Gastrocnemius medialis (tissue), 4 donors: ENCODE results near the gene PABPC1L.

Experiments used
- POLR2A ChIP-seq, 2 donors: fragments of 450-650 bp; IDR thresholded peaks; one replicate each; pipeline ENCODE4 v1.6.1; 2017; ENCODE audit warnings: antibody characterized with exemption in 2 of 2, mild to moderate bottlenecking in 2 of 2, moderate library complexity in 2 of 2
- TF ChIP-seq, protein P1 (sequence below), 5 experiments: fragments of 450-650 bp in 3 of 5; fragments of 200-600 bp in 2 of 5; sonication (generic) in 2 of 5; IDR thresholded peaks in 4 of 5; conservative IDR thresholded peaks in 1 of 5; 1 replicate in 4 of 5; 2 replicates in 1 of 5; pipeline ENCODE4 v1.5.1; 2016 to 2019; ENCODE audit warnings: antibody characterized with exemption in 5 of 5, mild to moderate bottlenecking in 3 of 5, moderate library complexity in 3 of 5

DNA sequence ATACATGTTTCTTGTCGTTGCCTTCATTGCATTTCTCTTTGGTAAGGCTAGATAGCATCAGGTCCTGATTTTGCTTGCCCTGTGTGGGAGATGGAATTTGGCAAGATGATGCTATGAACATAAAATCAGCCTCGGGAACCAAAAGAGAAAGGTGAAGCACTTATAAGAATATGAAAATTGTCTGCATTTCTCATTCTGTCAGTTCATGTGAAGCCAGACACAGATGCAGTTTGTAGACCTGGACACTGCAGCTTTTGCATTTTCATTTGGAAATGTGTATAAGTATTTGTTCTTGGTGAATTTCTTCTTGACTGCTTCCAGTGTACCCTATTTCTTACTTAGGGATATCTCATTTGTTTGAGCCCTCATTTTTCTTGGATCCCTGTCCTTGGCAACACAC, 23.0 kb upstream of the PABPC1L start:
- TF ChIP-seq POLR2A (IDR thresholded peaks at IDR 0.05): no peak
- TF ChIP-seq, protein P1, sequence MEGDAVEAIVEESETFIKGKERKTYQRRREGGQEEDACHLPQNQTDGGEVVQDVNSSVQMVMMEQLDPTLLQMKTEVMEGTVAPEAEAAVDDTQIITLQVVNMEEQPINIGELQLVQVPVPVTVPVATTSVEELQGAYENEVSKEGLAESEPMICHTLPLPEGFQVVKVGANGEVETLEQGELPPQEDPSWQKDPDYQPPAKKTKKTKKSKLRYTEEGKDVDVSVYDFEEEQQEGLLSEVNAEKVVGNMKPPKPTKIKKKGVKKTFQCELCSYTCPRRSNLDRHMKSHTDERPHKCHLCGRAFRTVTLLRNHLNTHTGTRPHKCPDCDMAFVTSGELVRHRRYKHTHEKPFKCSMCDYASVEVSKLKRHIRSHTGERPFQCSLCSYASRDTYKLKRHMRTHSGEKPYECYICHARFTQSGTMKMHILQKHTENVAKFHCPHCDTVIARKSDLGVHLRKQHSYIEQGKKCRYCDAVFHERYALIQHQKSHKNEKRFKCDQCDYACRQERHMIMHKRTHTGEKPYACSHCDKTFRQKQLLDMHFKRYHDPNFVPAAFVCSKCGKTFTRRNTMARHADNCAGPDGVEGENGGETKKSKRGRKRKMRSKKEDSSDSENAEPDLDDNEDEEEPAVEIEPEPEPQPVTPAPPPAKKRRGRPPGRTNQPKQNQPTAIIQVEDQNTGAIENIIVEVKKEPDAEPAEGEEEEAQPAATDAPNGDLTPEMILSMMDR (IDR thresholded peaks at IDR 0.05 in 4 of 5, conservative IDR thresholded peaks at IDR 0.05 in 1 of 5): no peak
